Activated naive CD8-positive, alpha-beta T cell (primary cell): ENCODE results near the gene PTPN18.

Experiments used
- H3K27ac Mint-ChIP-seq: one replicate; pipeline ENCODE4 v1.8.0; 2021; ENCODE audit warnings: mixed read lengths
- H3K27me3 Mint-ChIP-seq: one replicate; pipeline ENCODE4 v1.8.0; 2021; ENCODE audit warnings: mixed read lengths
- H3K36me3 Mint-ChIP-seq: one replicate; pipeline ENCODE4 v1.8.0; 2021; ENCODE audit warnings: mixed read lengths
- H3K4me1 Mint-ChIP-seq: one replicate; pipeline ENCODE4 v1.8.0; 2021; ENCODE audit warnings: low read depth, mixed read lengths
- H3K4me3 Mint-ChIP-seq: one replicate; pipeline ENCODE4 v1.8.0; 2021; ENCODE audit warnings: mild to moderate bottlenecking, mixed read lengths
- H3K9me3 Mint-ChIP-seq: one replicate; pipeline ENCODE4 v1.8.0; 2021; ENCODE audit warnings: low read depth, mixed read lengths

The PTPN18 gene

GRCh38 chr2:130336150-130336876, 19.5 kb upstream of the PTPN18 start:
- no peak overlapping the region for H3K4me3 Mint-ChIP-seq
- H3K4me1 Mint-ChIP-seq, result peaks cover 15% of the 10 kb centered on the region
- no peaks in the 10 kb centered on the region for H3K9me3 Mint-ChIP-seq
- peaks cover 9% of the 10 kb centered on the region for H3K36me3 Mint-ChIP-seq
- no peak overlapping the region for H3K27ac Mint-ChIP-seq
- peaks cover 2% of the 10 kb centered on the region for H3K27me3 Mint-ChIP-seq

GRCh38 chr2:130336877-130337734, 18.8 kb upstream of the PTPN18 start:
- Mint-ChIP-seq H3K27ac (peak overlapping the region; percentile 58), H3K4me1 (peaks cover 20% of the 10 kb centered on the region), H3K36me3 (peaks cover 10% of the 10 kb centered on the region), H3K4me3 (peak overlapping the region; percentile 30), H3K27me3 (no peaks in the 10 kb centered on the region), H3K9me3 (no peaks in the 10 kb centered on the region)

DNA sequence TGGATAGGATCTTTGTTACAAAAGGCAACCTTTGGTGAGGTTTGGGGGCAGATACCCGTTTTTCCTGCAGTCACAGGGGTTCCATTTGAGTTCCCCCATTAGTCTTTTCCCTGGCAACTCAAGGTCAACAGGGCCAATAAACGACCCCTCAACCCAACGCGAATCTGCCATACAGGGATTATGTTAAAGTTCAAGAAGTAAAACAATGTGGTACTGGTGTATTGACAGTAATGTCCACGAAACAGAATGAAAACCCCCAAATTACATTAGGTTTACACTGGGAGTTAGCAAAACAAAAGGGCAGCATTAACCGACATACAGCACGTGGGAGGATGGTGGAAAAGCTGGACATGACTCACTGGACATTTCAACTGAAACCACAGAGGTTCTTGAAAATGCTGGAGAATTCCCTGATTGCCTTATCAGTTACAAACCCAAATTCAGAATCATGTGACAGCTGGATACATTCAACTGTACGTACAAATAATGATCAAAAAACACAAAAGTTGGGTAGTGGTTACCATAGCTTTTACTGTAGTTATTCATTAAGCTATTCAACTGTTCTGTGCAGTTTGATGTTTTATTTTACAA, 18.0 kb upstream of the PTPN18 start:
- Mint-ChIP-seq H3K27ac (peak overlapping the region; percentile 50), H3K36me3 (peaks cover 10% of the 10 kb centered on the region), H3K27me3 (no peaks in the 10 kb centered on the region), H3K4me1 (peaks cover 18% of the 10 kb centered on the region), H3K4me3 (no peak overlapping the region), H3K9me3 (no peaks in the 10 kb centered on the region)

DNA sequence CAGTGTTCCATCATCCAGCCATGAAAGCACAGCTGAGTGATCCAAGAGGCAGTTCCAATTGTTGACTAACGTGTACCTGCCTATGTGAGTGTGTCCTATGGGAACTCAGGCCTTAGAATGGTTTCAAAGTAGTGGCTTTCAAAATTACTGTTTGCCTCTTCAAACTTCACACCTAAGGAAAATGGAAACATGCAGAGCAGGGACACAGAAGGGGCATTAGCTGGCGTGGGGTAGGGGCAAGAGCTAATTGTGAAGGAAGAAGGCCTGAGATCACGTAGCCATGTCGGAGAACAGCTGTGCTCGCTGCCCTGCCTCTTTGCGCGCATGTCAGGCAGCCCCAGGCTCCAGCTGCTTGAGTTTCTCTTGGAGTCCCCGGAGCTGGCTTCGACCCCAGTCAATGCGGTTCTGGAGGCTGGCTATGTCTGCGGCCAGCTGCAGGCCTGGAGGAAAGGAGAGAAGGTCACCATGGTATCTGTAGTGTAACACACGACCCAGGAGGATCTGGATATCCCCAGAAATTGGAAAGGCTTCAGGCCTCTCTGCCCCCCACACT, 17.0 kb upstream of the PTPN18 start:
- Mint-ChIP-seq H3K36me3 (peaks cover 10% of the 10 kb centered on the region), H3K9me3 (no peaks in the 10 kb centered on the region)

GRCh38 chr2:130339885-130340745, 15.7 kb upstream of the PTPN18 start:
- peaks cover 10% of the 10 kb centered on the region for H3K36me3 Mint-ChIP-seq
- H3K4me1 Mint-ChIP-seq, result peaks cover 24% of the 10 kb centered on the region
- H3K27ac Mint-ChIP-seq, result peak overlapping the region; percentile 22
- H3K27me3 Mint-ChIP-seq, result no peaks in the 10 kb centered on the region
- peak overlapping the region; percentile 46 for H3K4me3 Mint-ChIP-seq
- H3K9me3 Mint-ChIP-seq, result no peaks in the 10 kb centered on the region

More for the DNA sequence above, 17.0 kb upstream of the PTPN18 start:
- peaks cover 21% of the 10 kb centered on the region for H3K4me1 Mint-ChIP-seq
- no peak overlapping the region for H3K4me3 Mint-ChIP-seq
- no peaks in the 10 kb centered on the region for H3K27me3 Mint-ChIP-seq
- no peak overlapping the region for H3K27ac Mint-ChIP-seq

DNA sequence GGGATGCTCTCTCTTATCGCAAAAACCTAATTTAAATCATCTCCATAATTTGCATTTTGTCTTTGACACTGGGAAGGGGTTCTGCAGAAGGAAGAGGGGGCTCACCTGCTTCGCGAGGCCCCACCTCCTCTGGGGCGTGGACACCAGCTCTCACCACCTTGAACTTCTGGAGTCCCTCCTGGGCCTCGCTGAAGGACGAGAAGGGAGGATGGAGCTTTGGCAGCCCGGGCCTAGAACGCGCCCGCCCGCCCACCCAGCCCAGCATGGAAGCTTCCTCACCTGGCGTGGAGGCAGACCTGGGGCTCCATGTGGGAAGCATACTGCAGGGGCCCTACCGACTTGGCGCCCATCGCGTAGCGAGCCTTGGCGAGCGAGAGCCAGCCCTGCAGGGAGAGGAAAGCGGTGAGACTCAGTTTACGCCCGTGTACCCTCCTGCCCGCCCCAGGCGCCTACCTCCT, 14.3 kb upstream of the PTPN18 start:
- Mint-ChIP-seq H3K36me3 (peaks cover 13% of the 10 kb centered on the region), H3K27ac (peak overlapping the region; percentile 99), H3K4me3 (peak overlapping the region; percentile 100), H3K9me3 (no peaks in the 10 kb centered on the region), H3K27me3 (no peaks in the 10 kb centered on the region), H3K4me1 (peaks cover 29% of the 10 kb centered on the region)

GRCh38 chr2:130342020-130342532, 13.8 kb upstream of the PTPN18 start:
- no peaks in the 10 kb centered on the region for H3K27me3 Mint-ChIP-seq
- H3K4me1 Mint-ChIP-seq, result peaks cover 32% of the 10 kb centered on the region
- H3K4me3 Mint-ChIP-seq, result peak overlapping the region; percentile 100
- H3K9me3 Mint-ChIP-seq, result no peaks in the 10 kb centered on the region
- H3K36me3 Mint-ChIP-seq, result peaks cover 16% of the 10 kb centered on the region
- peak overlapping the region; percentile 99 for H3K27ac Mint-ChIP-seq

GRCh38 chr2:130342533-130343275, 13.2 kb upstream of the PTPN18 start, which contains the start of gene IMP4:
Gene IMP4 (plus strand): TSS chr2:130342897. CDS start chr2:130342933, 36 bp downstream.
- peaks cover 36% of the 10 kb centered on the region for H3K4me1 Mint-ChIP-seq
- H3K9me3 Mint-ChIP-seq, result no peaks in the 10 kb centered on the region
- H3K36me3 Mint-ChIP-seq, result peaks cover 17% of the 10 kb centered on the region
- peak within 1 kb of the TSS; percentile 99 for H3K27ac Mint-ChIP-seq
- H3K4me3 Mint-ChIP-seq, result peak within 1 kb of the TSS; percentile 100
- H3K27me3 Mint-ChIP-seq, result no peaks in the 10 kb centered on the region

GRCh38 chr2:130344578-130344977, 11.3 kb upstream of the PTPN18 start:
- no peaks in the 10 kb centered on the region for H3K27me3 Mint-ChIP-seq
- H3K9me3 Mint-ChIP-seq, result no peaks in the 10 kb centered on the region
- peak overlapping the region; percentile 100 for H3K4me3 Mint-ChIP-seq
- H3K4me1 Mint-ChIP-seq, result peaks cover 44% of the 10 kb centered on the region
- H3K36me3 Mint-ChIP-seq, result peaks cover 16% of the 10 kb centered on the region
- H3K27ac Mint-ChIP-seq, result peak overlapping the region; percentile 41

DNA sequence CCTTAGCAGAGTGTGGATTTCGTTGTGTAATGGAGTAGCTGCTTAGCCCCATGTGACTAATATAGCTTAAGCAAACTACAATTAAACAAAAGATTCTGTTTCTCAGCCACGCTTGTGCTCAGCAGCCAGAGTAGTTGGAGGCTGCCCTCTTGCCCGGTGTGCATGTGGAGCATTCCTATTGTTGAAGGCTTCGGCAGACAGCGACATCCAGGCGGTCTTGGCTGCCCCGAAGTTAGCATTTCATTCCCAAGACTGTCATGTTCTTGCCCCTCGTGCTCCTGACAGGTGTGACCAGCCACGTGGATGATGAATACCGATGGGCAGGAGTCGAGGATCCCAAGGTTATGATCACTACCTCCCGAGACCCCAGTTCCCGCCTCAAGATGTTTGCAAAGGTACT, 10.8 kb upstream of the PTPN18 start:
- Mint-ChIP-seq H3K36me3 (peaks cover 15% of the 10 kb centered on the region), H3K4me1 (peaks cover 43% of the 10 kb centered on the region), H3K27me3 (no peaks in the 10 kb centered on the region), H3K4me3 (peak overlapping the region; percentile 100), H3K9me3 (no peaks in the 10 kb centered on the region), H3K27ac (peak overlapping the region; percentile 34)

DNA sequence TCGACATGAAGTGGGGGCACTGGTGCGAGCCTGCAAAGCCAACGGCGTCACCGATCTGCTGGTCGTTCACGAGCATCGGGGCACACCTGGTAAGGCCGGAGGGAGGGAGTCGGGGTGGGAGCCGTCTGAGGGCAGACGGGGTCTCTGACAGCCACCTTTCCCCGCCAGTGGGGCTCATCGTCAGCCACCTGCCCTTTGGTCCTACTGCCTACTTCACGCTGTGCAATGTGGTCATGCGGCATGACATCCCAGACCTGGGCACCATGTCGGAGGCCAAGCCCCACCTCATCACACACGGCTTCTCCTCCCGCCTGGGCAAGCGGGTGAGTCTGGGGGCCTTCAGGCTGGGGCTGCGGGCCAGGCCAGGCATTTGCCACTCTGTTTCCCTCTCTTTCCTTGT, 10.2 kb upstream of the PTPN18 start:
- Mint-ChIP-seq H3K9me3 (no peaks in the 10 kb centered on the region), H3K27me3 (no peaks in the 10 kb centered on the region), H3K27ac (no peak overlapping the region), H3K4me1 (peaks cover 38% of the 10 kb centered on the region), H3K36me3 (peaks cover 10% of the 10 kb centered on the region), H3K4me3 (peak overlapping the region; percentile 52)

GRCh38 chr2:130346041-130346740, 9.7 kb upstream of the PTPN18 start:
- Mint-ChIP-seq H3K4me1 (peaks cover 35% of the 10 kb centered on the region), H3K4me3 (peak overlapping the region; percentile 52), H3K27me3 (no peaks in the 10 kb centered on the region), H3K9me3 (no peaks in the 10 kb centered on the region), H3K27ac (peak overlapping the region; percentile 64), H3K36me3 (peaks cover 10% of the 10 kb centered on the region)

- Mint-ChIP-seq H3K4me3 (peak overlapping the region; percentile 46), H3K27me3 (no peaks in the 10 kb centered on the region), H3K9me3 (no peaks in the 10 kb centered on the region), H3K4me1 (peaks cover 31% of the 10 kb centered on the region), H3K27ac (peak overlapping the region; percentile 64), H3K36me3 (peaks cover 8% of the 10 kb centered on the region)
Observed at GRCh38 chr2:130346741-130347066, 9.2 kb upstream of the PTPN18 start.
